ENCODE data around the gene CD47.

CD47 gene

GRCh38 chr3:108013141-108014055 lies 77.4 kb downstream of the CD47 start:
- no peak for DNase-seq (ENCODE audit: low read depth)

- DNase-seq (ENCODE audit: low read depth): no peak
Measured at GRCh38 chr3:108012304-108012703, 78.5 kb downstream of the CD47 start.

DNA sequence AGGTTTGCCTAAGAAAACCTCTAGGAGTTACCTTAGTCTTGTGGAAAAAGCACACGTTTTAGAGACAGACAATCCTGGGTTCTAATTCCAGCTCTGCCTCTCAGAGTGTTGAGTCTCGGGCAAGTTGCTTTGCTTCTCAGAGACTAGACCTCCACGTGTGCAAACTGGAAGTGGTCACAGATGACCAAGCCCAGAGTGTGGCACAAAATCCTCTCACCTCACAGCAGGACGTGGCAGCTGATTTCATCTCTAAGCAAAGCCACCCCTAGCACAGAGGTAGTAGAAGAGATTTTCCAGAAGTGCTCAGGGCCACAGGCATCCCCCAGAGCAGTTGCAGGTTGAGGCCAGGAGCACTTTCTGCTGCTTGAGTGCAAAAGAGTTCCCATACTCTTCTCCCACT lies 79.2 kb downstream of the CD47 start:
- DNase-seq (ENCODE audit: low read depth): no peak

DNA sequence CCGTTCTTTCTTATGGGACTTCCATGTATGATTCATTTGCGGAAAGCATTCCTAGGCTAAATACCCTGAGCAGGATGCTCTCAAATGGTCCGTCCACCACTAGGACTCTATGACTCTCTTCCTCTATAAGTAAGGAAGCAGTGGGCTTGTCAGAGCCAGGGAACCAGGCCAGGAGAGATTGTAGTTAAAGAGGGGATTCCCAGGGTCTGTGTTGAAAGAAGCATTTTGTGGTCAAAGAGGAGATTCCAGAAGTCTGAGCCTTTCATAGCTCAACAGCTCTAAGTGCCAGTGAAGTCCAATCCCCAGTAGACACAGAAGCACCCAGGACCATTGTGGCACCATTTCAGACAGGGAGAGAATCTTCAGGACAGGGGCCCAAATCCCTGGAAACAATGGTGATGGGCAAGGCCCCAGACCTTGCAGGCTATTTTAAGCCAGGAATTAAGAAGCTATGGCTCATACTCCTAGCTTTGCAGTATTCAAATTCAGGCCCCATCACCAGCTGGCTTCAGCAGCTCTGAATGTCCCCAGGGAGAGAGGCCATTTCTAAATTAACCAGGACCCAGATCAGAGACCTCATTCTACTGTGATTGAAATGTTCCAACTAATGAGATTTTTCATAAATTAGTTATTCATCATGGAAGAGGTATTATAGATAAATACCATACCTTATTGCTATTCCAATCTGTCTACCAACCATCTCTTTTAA lies 81.7 kb downstream of the CD47 start:
- DNase-seq (ENCODE audit: low read depth): no peak

- DNase-seq (ENCODE audit: low read depth): peak; percentile 36
Measured at GRCh38 chr3:108008106-108008505, 82.7 kb downstream of the CD47 start.

- DNase-seq (ENCODE audit: low read depth): no peak
Measured at GRCh38 chr3:108006881-108007331, 83.9 kb downstream of the CD47 start.

DNA sequence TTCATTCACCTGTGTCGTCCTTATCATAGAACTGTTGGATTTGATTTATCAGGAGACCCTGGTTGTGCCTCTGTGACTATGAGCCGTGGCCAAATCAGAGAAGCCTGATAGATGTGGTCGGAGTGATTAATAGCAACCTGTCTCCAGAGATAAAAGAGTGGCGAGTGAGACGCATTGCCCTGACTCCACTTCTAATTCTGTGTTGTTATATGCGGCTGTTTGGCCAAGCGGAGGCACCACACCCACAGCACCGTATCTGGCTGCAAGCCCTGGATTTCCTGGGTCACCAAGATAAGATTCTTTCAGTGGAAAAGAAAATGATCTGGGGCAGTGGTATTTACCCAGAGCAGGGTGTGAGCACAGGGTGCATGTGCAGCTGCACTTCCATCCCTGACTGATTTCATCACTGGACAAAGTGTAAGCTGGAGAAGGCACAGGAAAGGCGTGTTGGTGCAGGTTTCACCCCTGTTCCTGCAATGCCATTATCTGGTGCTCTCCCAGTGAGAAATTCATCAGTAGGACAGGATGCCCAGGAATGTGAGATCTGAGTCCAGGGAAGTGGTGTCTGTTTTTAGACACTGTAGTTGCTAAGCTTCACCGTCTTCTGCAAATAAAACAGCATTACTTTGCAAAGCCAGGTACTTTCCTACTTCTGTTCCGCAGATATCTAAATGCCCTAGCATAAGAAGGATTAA lies 84.6 kb downstream of the CD47 start:
- no peak for DNase-seq (ENCODE audit: low read depth)

- DNase-seq (ENCODE audit: low read depth): no peak
Measured at GRCh38 chr3:108004647-108005046, 86.2 kb downstream of the CD47 start.

GRCh38 chr3:108001457-108001856 lies 89.4 kb downstream of the CD47 start:
- no peak for DNase-seq (ENCODE audit: low read depth)

DNA sequence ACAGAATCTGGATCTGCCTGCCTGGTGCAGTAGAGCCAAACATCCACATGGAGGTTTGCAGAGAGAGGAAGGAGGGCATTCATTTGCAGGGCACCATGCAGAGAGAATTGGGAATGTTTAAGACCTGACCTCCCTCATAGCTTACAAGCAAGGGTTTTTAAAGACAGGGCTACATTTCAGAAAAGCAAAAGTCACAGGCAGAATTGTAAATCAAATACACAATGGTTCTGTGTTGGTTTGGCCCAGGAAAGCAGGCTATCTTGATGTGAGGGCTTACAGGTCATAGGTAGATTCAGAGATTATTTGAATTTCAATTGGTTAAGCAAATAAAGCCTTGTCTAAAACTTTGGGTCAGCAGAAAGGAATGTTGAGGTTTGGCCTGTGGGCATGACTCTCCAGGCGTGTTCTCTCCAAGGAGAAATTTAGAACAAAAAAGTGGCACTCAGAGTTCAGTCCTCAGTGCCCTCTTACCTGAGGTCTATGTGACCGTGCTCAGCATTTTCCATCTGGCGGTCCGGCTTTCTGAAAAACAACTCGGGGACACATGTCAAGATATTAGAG lies 91.5 kb downstream of the CD47 start:
- no peak for DNase-seq (ENCODE audit: low read depth)

GRCh38 chr3:107997671-107998070 lies 93.2 kb downstream of the CD47 start:
- DNase-seq (ENCODE audit: low read depth): no peak

GRCh38 chr3:107995823-107996222 lies 95.0 kb downstream of the CD47 start:
- no peak for DNase-seq (ENCODE audit: low read depth)

DNA sequence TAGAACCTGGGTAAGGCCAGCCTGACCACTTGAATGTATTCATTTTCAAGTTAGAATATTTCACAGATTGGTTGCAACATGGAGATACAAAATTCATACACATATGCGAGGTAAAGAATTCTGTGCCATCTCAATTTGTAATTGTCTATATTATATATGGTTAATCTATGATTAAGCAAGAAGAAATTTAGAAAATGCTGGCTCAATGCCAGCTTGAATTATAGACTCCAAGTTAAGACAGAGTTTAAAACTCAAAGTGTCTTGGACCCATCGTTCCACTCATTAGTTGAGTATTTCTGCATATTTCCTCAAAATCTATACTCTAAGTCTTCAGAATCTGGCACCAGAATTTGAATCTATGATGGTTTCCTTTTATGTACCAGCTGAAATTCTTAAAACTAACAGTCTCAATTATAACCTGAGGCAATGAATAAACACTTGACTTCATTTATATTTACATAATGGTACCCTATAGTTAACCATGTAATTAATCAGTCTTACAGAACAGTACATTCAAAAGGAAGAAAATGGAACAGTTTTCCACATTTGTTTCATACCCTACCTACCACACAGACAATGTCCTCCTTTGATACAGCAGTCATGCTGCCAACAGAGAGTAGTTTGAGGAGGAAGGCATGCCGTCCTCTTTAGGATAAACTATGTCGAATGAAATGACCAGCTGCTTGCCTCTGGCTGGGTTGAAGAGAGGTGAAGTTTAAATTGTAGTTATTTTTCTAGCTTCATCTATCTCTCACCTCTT lies 95.7 kb downstream of the CD47 start:
- DNase-seq (ENCODE audit: low read depth): no peak

DNA sequence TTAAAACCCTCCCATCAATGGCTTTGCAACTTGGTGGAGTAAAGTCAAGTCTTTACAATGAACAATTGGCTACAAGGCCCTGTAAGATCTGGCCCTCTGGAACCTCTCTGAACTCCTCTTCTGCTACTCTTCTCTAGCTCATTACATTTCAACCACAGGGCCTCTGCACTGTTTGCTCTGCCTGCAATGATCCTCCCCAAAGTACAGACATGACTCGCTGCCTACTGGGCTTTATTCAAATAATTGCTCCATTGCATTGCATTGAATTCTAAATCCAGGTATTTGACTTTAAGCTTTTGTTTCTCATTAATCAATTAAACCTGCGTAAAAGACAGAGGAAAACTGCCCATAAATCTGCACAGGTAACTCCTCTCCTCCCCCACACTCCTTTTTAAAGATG lies 96.7 kb downstream of the CD47 start:
- no peak for DNase-seq (ENCODE audit: low read depth)

DNA sequence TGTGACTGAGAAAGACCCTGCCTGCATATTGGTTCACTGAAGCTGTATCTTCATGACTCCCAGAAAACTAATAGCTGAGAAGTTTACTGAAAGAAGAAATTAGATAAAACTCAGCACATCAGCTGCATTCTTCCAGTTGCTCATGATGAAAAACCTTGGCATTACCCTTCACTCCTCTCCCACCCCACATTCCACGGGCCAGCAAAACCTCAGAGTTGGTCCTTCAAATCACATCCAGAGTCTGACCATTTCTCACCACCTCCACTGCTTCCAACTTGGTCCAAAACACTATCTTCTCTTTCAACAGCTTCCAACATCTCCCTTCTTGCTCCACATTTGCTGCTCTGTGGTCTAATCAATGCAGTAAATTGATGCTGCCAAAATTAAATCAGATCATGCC lies 97.1 kb downstream of the CD47 start:
- DNase-seq (ENCODE audit: low read depth): no peak

Measured in stromal cell of bone marrow (primary cell).